H1 (cell line): ENCODE results near the gene CD4. TPM values are rescaled to one million over a fixed set of nuclear protein-coding genes. Genes with fewer than 3 reads are reported as not detected.

Source experiments
- BRCA1 ChIP-seq: IDR thresholded peaks from 2 replicates; pipeline ENCODE4 v1.6.1; 2012; ENCODE audit warnings: low read depth, low read length, improper control_type of control experiment
- CHD7 ChIP-seq: fragments of 300-600 bp; sonication (generic); IDR thresholded peaks from 2 replicates; pipeline ENCODE4 v1.7.1; 2012; ENCODE audit warnings: low read length, moderate library complexity, mild to moderate bottlenecking, inconsistent platforms; ENCODE audit not compliant: insufficient replicate concordance
- EZH2 ChIP-seq: fragments of 200-600 bp; sonication (generic); IDR thresholded peaks from 2 replicates; pipeline ENCODE4 v1.7.1; 2012; ENCODE audit warnings: low read depth, mild to moderate bottlenecking, moderate library complexity, low read length, inconsistent platforms; ENCODE audit not compliant: severe bottlenecking
- GABPA ChIP-seq: IDR thresholded peaks from 2 replicates; pipeline ENCODE4 v1.6.1; 2011; ENCODE audit warnings: mild to moderate bottlenecking, low read length, moderate library complexity, borderline replicate concordance; ENCODE audit not compliant: insufficient read depth
- POLR2AphosphoS5 ChIP-seq: IDR thresholded peaks from 2 replicates; pipeline ENCODE4 v1.6.1; 2011; ENCODE audit warnings: low read depth, low read length
- POU5F1 ChIP-seq: IDR thresholded peaks from 2 replicates; pipeline ENCODE4 v1.6.1; 2011; ENCODE audit warnings: low read depth, mild to moderate bottlenecking, low read length, moderate library complexity
- polyA plus RNA-seq, 7 experiments: library from polyadenylated mRNA; depleted of rRNA in 3 of 7; stranded (reverse) in 5 of 7; unstranded in 2 of 7; fragments of >200 nt in 5 of 7; fragments of 200-250 nt in 2 of 7; gene quantifications; 1 replicate in 5 of 7; 2 replicates in 1 of 7; 4 replicates in 1 of 7; pipeline versions ENCODE4 v1.2.1 to v1.2.3, GENCODE V29; 2011 to 2013; ENCODE audit warnings: missing spikeins in 2 of 7, mixed read lengths in 2 of 7
- total RNA-seq: library from RNA; stranded (reverse); fragmentation: NEBNext Ultra II Directional; extraction: Animal tissue kit (Norgen Biotek cat#: 25700); gene quantifications from 2 replicates; pipeline ENCODE4 v1.2.1, GENCODE V29; 2021

The CD4 gene
- total and polyA plus RNA-seq, 2 of the 8 experiments (the other 6 are each of a cell fraction or from before 2014, with no cell fraction given): 3.4 to 5.1 TPM

- TF ChIP-seq CHD7 (no peak), EZH2 (no peak), POLR2AphosphoS5 (no peak), GABPA (no peak), POU5F1 (no peak), BRCA1 (no peak)
Observed at GRCh38 chr12:6775185-6776174, 13.8 kb upstream of the CD4 start (continued).
